HepG2 (cell line): ENCODE measurements around the gene PDE9A. TPM values are rescaled to one million over a fixed set of nuclear protein-coding genes. Genes with fewer than 3 reads are reported as not detected.
A peak's percentile ranks its signal among the peaks of the same experiment; 100 is the strongest.

Source experiments
- ATAC-seq: fragments of 200-7000 bp; cut with Tn5 transposase; 3 replicates; pipeline ENCODE4 v1.9.1; 2020; ENCODE audit warnings: mild to moderate bottlenecking, moderate library complexity
- BruUV-seq: library from RNA; stranded (reverse); fragments of 400-500 nt; replicated peaks from 2 replicates; lab custom pipeline; 2021; lab: Mats Ljungman, UMichigan
- CTCF ChIA-PET: fragments of 300-600 bp; formaldehyde crosslinking; extraction: SDS; loops from one replicate; lab custom pipeline; 2021; ENCODE audit warnings: low total read pairs, inconsistent platforms, low intra/inter-chr PET ratio; lab: Yijun Ruan, JAX
- POLR2A ChIA-PET: fragments of 350-600 bp; sonication (Branson Sonifier 250); formaldehyde crosslinking; loops from one replicate; lab custom pipeline; 2020; ENCODE audit warnings: antibody characterized with exemption, inconsistent platforms; lab: Yijun Ruan, JAX
- DNase-seq: peaks from one replicate; pipeline ENCODE4 v3.0.0-alpha.2; 2015; ENCODE audit warnings: low spot score
- FAIRE-seq: peaks from 3 replicates; lab custom pipeline; 2011; peaks lifted over from hg19 to GRCh38; lab: Jason Lieb, UNC
- H2AFZ ChIP-seq: one replicate; pipeline ENCODE4 v1.6.1; 2011; ENCODE audit warnings: low read length, inconsistent platforms
- H3K27ac ChIP-seq: fragments of 300-600 bp; 3 replicates; pipeline ENCODE4 v1.8.0; 2011; ENCODE audit warnings: mixed run types, mild to moderate bottlenecking, mixed read lengths, low read length, inconsistent platforms; ENCODE audit not compliant: insufficient read depth; ENCODE audit errors: extremely low read length
- H3K27me3 ChIP-seq, 2 experiments: fragments of 200-600 bp in 1 of 2; 2 replicates in 1 of 2; 3 replicates in 1 of 2; pipeline versions ENCODE4 v1.6.0 to v1.8.0; 2011; ENCODE audit warnings: low read length in 2 of 2, mild to moderate bottlenecking in 2 of 2, moderate library complexity in 2 of 2, inconsistent platforms in 1 of 2; ENCODE audit not compliant: insufficient read depth in 2 of 2, control insufficient read depth in 1 of 2
- H3K36me3 ChIP-seq, 2 experiments: fragments of 200-600 bp in 1 of 2; replicated peaks in 1 of 2; 2 replicates in 1 of 2; 3 replicates in 1 of 2; pipeline versions ENCODE4 v1.5.1 to v1.8.0; 2011; ENCODE audit warnings: low read length in 2 of 2, inconsistent platforms in 1 of 2; ENCODE audit not compliant: insufficient read depth in 2 of 2, control insufficient read depth in 1 of 2
- H3K4me1 ChIP-seq: 2 replicates; pipeline ENCODE4 v1.5.1; 2012; ENCODE audit warnings: low read length, inconsistent platforms; ENCODE audit not compliant: insufficient read depth
- H3K4me2 ChIP-seq: 2 replicates; pipeline ENCODE4 v1.6.0; 2011; ENCODE audit warnings: low read depth, low read length, inconsistent platforms
- H3K4me3 ChIP-seq, 3 experiments: fragments of 200-600 bp in 1 of 3; sonication (generic), shearing (Covaris generic) in 1 of 3; replicated peaks in 1 of 3; 2 replicates each; pipeline ENCODE4 v1.5.1; 2011 to 2016; ENCODE audit warnings: low read length in 3 of 3, inconsistent platforms in 2 of 3, low read depth in 2 of 3, mild to moderate bottlenecking in 2 of 3, control low read depth in 1 of 3, mixed read lengths in 1 of 3; ENCODE audit not compliant: insufficient read depth in 1 of 3
- H3K79me2 ChIP-seq: one replicate; pipeline ENCODE4 v1.6.1; 2011; ENCODE audit warnings: low read length, inconsistent platforms; ENCODE audit not compliant: insufficient read depth
- H3K9ac ChIP-seq: 2 replicates; pipeline ENCODE4 v1.6.0; 2011; ENCODE audit warnings: mild to moderate bottlenecking, low read depth, low read length, inconsistent platforms; ENCODE audit not compliant: insufficient read depth
- H3K9me3 ChIP-seq: 2 replicates; pipeline ENCODE4 v1.5.1; 2012; ENCODE audit warnings: mild to moderate bottlenecking, low read length
- H4K20me1 ChIP-seq: 2 replicates; pipeline ENCODE4 v1.6.0; 2011; ENCODE audit warnings: inconsistent platforms, mild to moderate bottlenecking, low read length, moderate library complexity; ENCODE audit not compliant: insufficient read depth
- ARID4A ChIP-seq: sonication (generic); formaldehyde crosslinking; IDR thresholded peaks from 2 replicates; pipeline ENCODE4 v1.5.0; 2020; ENCODE audit warnings: mild to moderate bottlenecking, missing genetic modification reagents, borderline replicate concordance
- ARNT ChIP-seq: fragments of 450-650 bp; IDR thresholded peaks from 2 replicates; pipeline ENCODE4 v1.6.1; 2017
- DMTF1 ChIP-seq: sonication (generic); formaldehyde crosslinking; IDR thresholded peaks from 2 replicates; pipeline ENCODE4 v1.4.0; 2020; ENCODE audit warnings: mild to moderate bottlenecking, missing genetic modification reagents
- HIVEP1 ChIP-seq: sonication (generic); formaldehyde crosslinking; IDR thresholded peaks from 2 replicates; pipeline ENCODE4 v1.4.0; 2020; ENCODE audit warnings: mild to moderate bottlenecking, missing genetic modification reagents
- HMG20B ChIP-seq: conservative IDR thresholded peaks from 2 replicates; pipeline ENCODE4 v1.6.1; 2016; ENCODE audit warnings: missing genetic modification reagents, missing compliant biosample characterization
- ISX ChIP-seq: sonication (generic); formaldehyde crosslinking; conservative IDR thresholded peaks from 2 replicates; pipeline ENCODE4 v1.5.0; 2020; ENCODE audit warnings: missing genetic modification reagents
- JARID2 ChIP-seq: sonication (generic); formaldehyde crosslinking; IDR thresholded peaks from 2 replicates; pipeline ENCODE4 v1.8.1; 2023; ENCODE audit warnings: missing genetic modification reagents, inconsistent platforms; ENCODE audit not compliant: insufficient replicate concordance
- MAX ChIP-seq: IDR thresholded peaks from 2 replicates; pipeline ENCODE4 v1.6.1; 2012; ENCODE audit warnings: inconsistent platforms
- SAP130 ChIP-seq: IDR thresholded peaks from 2 replicates; pipeline ENCODE4 v1.6.1; 2016; ENCODE audit warnings: low read depth
- SMARCE1 ChIP-seq: fragments of 450-650 bp; IDR thresholded peaks from 2 replicates; pipeline ENCODE4 v1.6.1; 2017; ENCODE audit warnings: borderline replicate concordance
- UBTF ChIP-seq: sonication (generic); formaldehyde crosslinking; IDR thresholded peaks from 2 replicates; pipeline ENCODE4 v1.4.0; 2020; ENCODE audit warnings: mild to moderate bottlenecking, missing genetic modification reagents
- ZBTB38 ChIP-seq: sonication (generic); formaldehyde crosslinking; IDR thresholded peaks from 2 replicates; pipeline ENCODE4 v1.5.1; 2020; ENCODE audit warnings: mild to moderate bottlenecking, missing genetic modification reagents
- ZFP36 ChIP-seq: fragments of 150-350 bp; IDR thresholded peaks from 2 replicates; pipeline ENCODE4 v1.6.1; 2018; ENCODE audit warnings: borderline replicate concordance, low read length, low read depth; ENCODE audit not compliant: partially characterized antibody
- ZNF205 ChIP-seq: IDR thresholded peaks from 2 replicates; pipeline ENCODE4 v1.6.1; 2018; ENCODE audit warnings: missing biosample characterization, missing genetic modification reagents
- ZNF331 ChIP-seq: sonication (generic); formaldehyde crosslinking; IDR thresholded peaks from 2 replicates; pipeline ENCODE4 v1.4.0; 2020; ENCODE audit warnings: missing genetic modification reagents
- ZNF558 ChIP-seq: sonication (generic); formaldehyde crosslinking; IDR thresholded peaks from 2 replicates; pipeline ENCODE4 v1.9.0; 2022; ENCODE audit warnings: mild to moderate bottlenecking, missing genetic modification reagents, borderline replicate concordance
- ZNF562 ChIP-seq: sonication (generic); formaldehyde crosslinking; IDR thresholded peaks from 2 replicates; pipeline ENCODE4 v1.8.0; 2022; ENCODE audit warnings: missing genetic modification reagents, borderline replicate concordance
- WGBS: methylation state at CpG from one replicate; pipeline ENCODE4 v1.1.6; 2017; ENCODE audit warnings: low lambda C conversion rate; 5-methylcytosine and 5-hydroxymethylcytosine counted together
- in situ Hi-C: cut with HindIII; loops from 2 replicates; pipeline ENCODE4 v1.10.0; 2017; ENCODE audit warnings: low pct_unique_long_range_greater_than_20kb; ENCODE audit not compliant: extremely low pct_ligation_motif_present
- intact Hi-C: fragments of 100-400 bp; cut with micrococcal nuclease; formaldehyde crosslinking; loops from one replicate; pipeline ENCODE4 v1.10.0; 2022; ENCODE audit not compliant: unreplicated experiment
- polyA plus RNA-seq, 8 experiments: library from polyadenylated mRNA; depleted of rRNA in 3 of 8; stranded (reverse) in 7 of 8; unstranded in 1 of 8; fragments of >200 nt; fragmentation: Illumina TruSeq in 4 of 8; extraction: Trizol in 4 of 8; gene quantifications; 2 replicates each; pipeline versions ENCODE4 v1.2.1 to v1.2.3, GENCODE V29; 2011 to 2016; ENCODE audit warnings: low read depth in 4 of 8, missing spikeins in 1 of 8, mixed read lengths in 1 of 8; ENCODE audit not compliant: insufficient read depth in 1 of 8
- total RNA-seq, 5 experiments: library from RNA; depleted of rRNA; stranded (reverse); fragments of >200 nt; fragmentation: Illumina TruSeq; extraction: Trizol; gene quantifications; 2 replicates each; pipeline ENCODE4 v1.2.3, GENCODE V29; 2016; ENCODE audit warnings: low read depth in 1 of 5

PDE9A gene
- total and polyA plus RNA-seq, 2 of the 13 experiments (the other 11 are each of a cell fraction or from before 2014, with no cell fraction given): 4.6 to 19.7 TPM

GRCh38 chr21:42733874-42734273, 80.5 kb downstream of the PDE9A start:
- Histone ChIP-seq H2AFZ (no peak overlapping the region), H3K9me3 (peaks cover 6% of the 10 kb centered on the region; the same call in 1 of the 2 replicates), H3K9ac (peak overlapping the region; percentile 52), H3K79me2 (no peaks in the 10 kb centered on the region), H3K4me3 (peak overlapping the region in 1 of 3 experiments; percentile 6; a peak in 1 of 6 replicates), H4K20me1 (no peaks in the 10 kb centered on the region), H3K36me3 (no peaks in the 10 kb centered on the region; a peak in 1 of 5 replicates), H3K4me1 (peaks cover 84% of the 10 kb centered on the region), H3K27me3 (no peaks in the 10 kb centered on the region), H3K4me2 (peak overlapping the region; percentile 52), H3K27ac (peak overlapping the region; percentile 84)
- ATAC-seq (peak; percentile 2; the same call in 1 of the 3 replicates), DNase-seq (no peak), FAIRE-seq (no peak)
- POLR2A ChIA-PET: interaction anchor here (1.0 to 1.9 kb wide), 8 partner anchors 12 to 81 kb away, joined by 3 to 11 read pairs (median 6); partner anchors contain the start of gene PDE9A
- CTCF ChIA-PET: no interaction called here
- BruUV-seq: TSS peak; percentile 98
- 36% methylated on average over 7 of the region's 7 CpGs for WGBS
- in situ Hi-C loops (no loop called here), intact Hi-C loops (loop anchor here (1.0 to 10.0 kb wide), 2 partner anchors 19 to 51 kb away; no protein-coding TSS in a partner anchor)
- no peak for TF ChIP-seq ZFP36
- no peak for TF ChIP-seq SMARCE1
- TF ChIP-seq SAP130 (CRISPR knock-in tag): no peak
- no peak for TF ChIP-seq DMTF1 (CRISPR knock-in tag)
- TF ChIP-seq ZNF558 (CRISPR knock-in tag): no peak
- TF ChIP-seq JARID2 (CRISPR knock-in tag): no peak
- peak; percentile 47; the same call in 1 of the 2 replicates for TF ChIP-seq ZBTB38 (CRISPR knock-in tag)
- TF ChIP-seq HIVEP1 (CRISPR knock-in tag): no peak
- no peak for TF ChIP-seq ARID4A (CRISPR knock-in tag)
- no peak for TF ChIP-seq ARNT
- no peak for TF ChIP-seq ZNF331
- TF ChIP-seq HMG20B: no peak
- no peak for TF ChIP-seq UBTF (CRISPR knock-in tag)
- peak; percentile 2; the same call in 1 of the 2 replicates for TF ChIP-seq ZNF205
- 0 out of 2 replicates have a peak, but pooled peaks have one; percentile 52 for TF ChIP-seq MAX
- no peak for TF ChIP-seq ZNF562 (CRISPR knock-in tag)
- no peak for TF ChIP-seq ISX (CRISPR knock-in tag)
